Measurements from ENCODE around the gene ANOS1.

ANOS1 gene

DNA sequence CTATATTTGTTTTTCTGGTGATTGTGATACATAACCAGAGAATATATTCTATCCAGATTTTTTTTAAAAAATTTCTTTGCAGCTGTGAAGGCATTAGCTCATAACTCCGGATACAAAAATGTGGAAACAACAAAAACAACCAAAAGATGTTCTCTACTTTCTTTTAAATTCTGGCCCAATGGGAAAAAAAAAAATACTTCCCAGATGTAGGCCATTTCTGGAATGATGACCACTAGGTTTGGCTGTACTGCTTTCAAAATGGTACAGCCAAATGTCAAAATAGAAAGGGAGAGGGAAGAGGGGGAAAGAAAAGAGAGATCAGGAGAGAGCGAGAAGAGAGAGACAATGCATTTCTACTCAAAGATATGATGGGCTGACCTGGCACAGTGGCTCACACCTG lies 14.6 kb downstream of the ANOS1 start:
- no peak for DNase-seq

DNA sequence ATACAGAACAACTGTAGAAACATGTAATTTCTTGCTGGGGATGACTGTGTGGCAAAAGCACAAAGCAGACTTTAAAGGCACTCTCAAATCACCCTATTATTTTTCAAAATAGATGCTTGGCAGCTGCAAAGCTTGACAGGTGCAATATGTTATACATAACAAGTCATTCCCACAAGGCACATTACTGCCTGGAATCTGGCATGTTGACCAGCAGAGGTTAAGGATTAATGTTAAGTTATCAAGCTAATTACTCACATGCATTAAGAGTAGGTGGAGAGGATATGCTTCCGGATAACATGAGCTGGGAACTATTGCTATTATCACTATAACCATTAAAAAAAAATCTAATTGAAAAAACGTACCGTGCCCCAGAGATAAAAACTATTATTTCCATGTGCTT lies 17.8 kb downstream of the ANOS1 start:
- no peak for DNase-seq

DNA sequence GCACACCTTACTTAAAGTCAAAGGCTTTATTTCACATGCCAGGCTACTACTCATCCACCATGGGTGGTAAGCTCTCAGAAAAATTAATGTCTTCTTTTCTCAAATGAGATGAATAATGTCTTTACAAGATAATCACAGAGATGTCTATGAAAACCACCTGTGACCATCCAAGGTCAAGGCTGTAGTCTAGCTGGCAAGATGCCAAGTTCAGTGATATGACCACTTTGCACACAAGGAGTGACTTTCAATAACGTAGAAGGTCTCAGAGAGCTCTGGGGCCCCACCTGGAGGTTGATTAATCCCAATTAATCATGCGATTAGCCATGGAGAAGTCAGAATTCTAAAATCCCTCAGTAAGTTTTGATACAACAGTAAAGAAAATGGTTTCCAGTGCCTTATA lies 20.5 kb downstream of the ANOS1 start:
- no peak for DNase-seq

DNA sequence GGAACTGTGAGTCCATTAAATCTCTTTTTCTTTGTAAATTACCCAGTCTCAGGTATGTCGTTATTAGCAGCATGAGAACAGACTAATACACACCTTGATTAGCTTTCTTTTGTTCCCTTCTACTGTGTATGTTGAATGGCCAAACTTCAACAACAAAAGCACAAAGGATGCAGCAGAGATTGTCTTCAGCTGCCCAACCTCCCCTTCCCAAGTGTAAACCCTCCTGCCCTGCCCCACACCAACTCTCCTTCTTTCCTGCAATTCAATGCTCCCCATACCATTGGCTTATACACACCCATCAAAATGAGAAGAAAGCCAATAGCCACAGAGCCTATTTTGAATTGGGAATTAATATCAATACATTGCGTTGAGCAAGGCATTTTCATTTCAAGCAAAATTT lies 27.8 kb downstream of the ANOS1 start:
- DNase-seq = no peak

DNA sequence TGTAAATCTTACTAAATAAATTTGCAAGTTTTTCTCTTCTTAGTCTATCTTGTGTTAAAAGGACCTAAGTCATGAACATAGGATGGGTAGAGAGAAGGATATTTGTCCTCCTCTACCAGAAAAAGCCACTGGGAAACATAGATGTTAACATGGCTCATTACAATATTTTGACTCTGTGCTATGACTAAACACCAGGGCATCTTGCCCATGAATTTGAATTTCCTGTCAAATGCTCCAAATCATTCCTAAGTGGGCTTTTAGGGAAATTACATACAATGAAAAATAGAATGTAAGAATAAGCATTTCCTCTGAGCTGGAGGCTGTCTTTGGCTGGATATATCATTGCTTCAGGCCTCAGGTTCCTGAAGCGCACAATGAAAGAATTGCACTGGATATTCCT lies 39.1 kb downstream of the ANOS1 start:
- DNase-seq = no peak

DNA sequence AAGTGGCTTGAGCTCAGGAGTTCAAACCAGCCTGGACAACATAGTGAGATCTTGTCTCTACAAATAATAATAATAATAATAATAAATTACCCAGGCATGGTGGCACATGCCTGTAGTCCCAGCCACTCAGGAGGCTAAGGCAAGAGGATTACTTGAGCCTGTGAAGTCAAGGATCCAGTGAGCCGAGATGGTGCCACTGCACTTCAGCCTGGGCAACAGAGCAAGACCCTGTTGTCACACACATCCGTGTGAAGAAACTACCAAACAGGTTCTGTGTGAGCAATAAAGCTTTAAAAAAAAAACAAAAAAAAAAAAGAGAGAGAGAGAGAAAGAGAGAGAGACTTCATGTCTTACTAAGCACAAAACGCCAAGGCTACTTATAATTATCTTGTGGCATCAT lies 42.5 kb downstream of the ANOS1 start:
- no peak for DNase-seq

DNA sequence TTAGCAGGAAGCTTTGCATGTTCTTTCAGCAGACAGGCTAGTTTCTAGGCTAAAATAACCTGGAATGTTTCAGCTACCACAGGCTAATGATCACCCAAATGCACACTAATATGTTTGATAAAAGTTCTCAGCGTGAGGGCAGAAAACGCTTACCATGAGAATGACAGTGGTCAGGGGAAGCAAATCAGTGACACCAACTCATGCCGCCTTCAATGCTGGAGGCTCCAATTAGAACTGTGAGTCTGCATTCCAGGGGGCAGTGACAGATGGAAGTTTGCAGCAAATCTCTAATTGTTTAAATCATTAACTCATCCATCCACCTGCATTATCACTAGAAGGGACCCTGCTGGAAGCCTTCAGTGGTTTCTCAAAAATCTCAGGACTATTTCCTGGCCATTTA lies 43.2 kb downstream of the ANOS1 start:
- DNase-seq = no peak

DNA sequence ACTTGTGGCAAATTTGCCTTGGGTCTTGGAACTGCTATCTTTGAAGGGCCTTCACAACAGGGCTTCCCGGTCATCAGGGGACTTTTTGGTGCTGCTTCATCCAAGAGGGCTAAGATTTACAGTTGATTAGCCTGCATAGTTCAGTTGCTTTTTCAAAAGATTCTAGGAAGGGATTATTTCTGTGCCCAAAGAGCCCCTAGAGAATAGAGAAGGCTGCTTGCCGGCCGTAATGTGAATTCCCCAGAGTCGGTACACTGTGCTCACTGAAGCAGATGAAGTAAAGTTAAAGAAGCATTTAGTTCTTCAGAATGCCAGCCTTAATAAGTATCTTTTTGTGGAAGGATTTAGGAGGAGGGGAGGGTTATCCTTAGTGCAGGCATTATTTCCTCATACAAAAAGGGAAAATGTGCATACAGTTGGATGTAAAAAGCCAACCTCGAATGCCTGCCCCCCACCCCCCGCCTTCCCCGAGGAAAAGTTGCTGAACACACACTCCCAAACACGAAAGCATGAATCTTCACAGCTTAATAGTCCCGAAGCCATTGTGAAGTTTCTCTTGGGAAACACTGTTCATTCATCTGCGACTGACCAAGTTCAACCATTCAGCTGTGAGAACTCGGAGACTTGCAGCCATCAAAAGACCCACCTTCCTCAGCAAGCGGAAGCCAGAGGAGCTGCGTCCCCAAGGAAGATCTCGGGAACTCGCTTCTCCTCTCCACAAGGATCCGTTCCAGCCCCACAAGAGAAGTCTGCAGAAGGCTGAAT lies 47.6 kb downstream of the ANOS1 start:
- no peak for DNase-seq

DNA sequence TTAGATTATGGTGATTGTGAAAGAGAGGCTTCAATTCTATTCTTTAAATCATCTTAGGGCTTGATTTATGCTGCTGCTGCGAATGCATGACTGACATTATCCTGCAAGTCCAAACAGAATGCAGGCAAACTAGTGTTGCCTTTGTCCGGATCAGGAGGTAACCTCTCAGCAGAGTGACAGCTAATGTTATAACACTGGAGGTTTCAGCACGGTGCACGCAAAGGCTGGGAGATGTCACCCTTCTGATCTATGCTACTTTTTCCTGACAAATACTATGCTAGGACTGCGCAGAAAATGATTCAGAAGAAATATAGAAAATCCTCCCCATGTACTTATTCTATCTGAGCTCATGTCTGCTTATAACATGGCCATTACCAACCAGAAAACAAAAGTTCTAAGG lies 48.2 kb downstream of the ANOS1 start:
- DNase-seq = no peak

DNA sequence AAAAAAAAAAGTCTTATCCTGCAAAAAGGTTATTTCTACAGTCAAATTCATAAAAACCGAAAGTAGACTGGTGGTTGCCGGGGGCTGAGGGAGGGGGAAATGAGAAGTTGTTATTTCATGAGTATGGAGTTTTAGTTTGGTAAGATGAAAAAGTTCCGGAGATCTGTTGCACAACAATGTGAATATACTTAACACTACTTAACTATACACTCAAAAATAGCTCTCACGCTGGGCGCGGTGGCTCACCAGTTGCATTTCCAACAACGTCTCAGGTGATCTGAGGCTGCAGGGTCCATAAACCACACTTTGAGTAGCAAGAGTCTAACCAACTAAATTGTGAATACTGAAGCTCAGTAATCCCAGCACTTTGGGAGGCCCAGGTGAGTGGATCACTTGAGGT lies 52.4 kb downstream of the ANOS1 start:
- DNase-seq = no peak

DNA sequence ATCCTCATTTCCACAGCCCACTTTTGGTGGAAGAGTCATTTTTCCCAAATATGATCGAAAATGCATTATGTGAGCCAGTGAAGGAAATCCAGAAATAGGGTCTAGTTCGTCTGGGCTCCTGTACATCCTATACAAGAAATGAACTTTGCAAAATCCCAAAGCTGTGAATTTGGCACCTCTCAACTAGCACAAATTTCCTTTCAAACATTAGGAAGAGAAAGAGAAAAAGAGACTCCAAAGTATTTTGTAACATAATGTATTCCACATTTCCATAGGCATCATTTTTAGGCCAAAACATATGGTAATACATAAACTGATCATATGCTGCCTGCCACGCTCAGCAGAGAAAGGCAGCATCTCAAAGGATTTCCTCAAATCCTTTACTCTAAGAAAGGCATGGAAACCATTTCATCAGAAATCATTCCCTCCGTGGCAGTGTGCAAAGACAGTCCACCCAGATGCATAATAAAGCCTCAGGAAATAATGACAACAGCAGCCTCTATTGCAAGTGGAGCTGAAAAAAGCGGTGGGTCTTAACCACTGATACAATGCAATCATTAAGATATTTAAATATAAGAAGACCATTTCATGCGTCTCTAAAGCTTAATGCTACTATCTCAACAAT lies 56.8 kb downstream of the ANOS1 start:
- no peak for DNase-seq

DNA sequence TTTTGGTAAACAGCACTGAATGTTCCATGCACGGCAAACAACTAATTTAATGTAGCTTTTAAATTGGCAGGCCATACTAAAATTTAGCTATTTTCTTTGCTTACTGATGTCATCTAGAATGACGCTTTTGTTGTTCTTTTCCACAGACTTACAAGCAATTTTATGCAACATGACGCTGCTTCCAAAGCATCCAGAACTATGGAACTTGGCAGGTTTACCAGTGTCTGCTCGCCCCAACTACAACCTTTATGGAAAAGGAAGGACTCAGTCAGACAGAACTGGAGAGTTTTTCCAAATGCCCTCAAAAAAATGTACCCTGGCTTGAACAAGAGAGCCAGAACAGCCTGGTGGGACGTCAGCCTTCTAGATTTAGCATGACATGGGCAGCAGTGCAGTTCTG lies 58.7 kb downstream of the ANOS1 start:
- DNase-seq = no peak

DNA sequence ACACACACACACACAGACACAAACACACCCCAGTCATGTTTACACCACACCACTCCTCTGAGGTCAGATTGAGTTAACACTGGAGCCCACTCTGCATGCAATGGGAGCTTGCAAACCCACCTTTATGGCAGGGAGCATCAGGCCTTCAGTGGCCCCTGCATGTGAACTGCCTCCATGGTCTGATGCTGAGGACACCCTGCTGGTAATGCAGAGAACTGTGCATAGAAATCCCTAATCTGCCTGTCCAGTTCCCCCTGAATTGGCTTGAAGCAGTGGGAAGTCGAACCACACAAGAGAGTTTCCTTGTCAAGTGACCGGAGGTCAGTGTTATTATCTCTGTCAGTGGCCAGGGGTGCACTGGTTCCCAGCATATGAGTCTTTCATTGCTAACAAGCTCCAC lies 59.8 kb downstream of the ANOS1 start:
- no peak for DNase-seq

DNA sequence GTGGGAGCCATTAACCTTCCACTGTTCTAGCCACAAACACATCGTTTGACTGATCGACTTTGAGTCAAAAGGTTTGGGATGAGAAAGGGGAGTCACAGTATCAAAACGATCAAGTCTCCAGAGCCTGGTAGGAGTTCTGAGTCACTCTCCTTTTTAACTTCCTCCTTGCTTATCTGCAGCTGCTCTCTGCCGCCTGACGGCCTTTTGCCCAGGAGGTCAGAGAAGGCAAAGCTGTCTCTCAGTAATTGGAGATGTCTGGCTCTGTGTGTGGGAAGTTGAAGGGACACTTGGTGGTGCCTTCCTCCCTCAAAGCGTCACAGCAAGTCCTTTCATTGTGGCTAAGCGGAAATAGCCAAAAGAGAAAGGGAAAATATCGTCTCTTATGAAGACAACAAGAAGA lies 63.1 kb downstream of the ANOS1 start:
- no peak for DNase-seq

DNA sequence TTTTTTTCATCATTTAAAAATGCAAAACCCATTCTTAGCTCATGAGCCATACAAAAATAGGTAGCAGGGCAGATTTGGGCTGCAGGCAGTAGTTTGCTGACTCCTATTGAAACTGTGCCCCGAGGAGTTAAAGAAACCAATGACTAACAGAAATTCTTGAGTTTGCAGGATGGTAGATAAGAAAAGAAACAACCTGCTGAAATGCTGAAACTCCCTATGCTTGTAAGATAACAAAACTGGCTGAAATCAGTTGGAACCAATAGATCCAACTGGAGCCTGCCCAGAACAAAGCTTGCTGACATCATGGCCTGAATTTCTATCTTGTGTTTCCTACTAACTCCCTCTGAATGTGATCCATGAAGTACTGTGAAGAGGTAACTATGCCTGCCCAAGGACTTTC lies 68.6 kb downstream of the ANOS1 start:
- DNase-seq = no peak

DNA sequence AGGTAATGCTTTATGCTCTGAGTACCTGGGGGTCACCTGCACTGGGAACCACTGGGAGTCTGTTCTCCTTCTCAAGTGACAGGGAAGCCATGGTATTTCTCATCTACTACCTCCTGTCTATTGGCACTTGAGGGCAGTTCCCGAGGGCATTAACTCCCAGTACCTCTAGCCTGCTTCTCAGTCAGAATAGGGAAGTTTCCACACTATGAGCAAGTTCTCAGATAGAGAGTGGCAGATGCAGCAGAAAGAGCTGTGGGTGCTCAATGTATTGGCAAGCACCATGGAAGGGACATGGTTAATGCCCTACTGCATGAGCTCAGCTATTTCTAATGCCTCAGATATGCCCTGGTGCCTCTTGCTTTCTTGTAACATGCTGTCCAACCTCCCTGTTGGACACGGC lies 74.1 kb downstream of the ANOS1 start:
- no peak for DNase-seq

DNA sequence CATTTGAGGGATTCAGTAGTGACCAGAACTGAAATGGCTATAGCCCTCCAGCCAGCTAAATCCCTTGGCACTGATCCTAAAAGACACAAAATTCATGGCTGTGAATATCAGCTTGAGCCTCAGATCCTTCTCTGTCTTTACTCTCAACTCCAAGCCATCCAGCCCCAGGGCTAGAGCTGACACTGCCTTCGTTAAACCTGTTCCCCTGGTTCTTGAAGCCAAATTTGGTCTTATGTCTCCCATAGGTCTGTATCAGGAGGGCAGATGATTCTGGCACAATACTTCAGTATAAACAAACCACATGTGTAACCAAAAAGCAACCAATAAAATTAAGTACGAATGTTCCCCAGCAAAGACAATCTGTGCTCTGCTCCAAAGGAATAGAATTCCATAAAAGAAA lies 78.0 kb downstream of the ANOS1 start:
- no peak for DNase-seq

DNA sequence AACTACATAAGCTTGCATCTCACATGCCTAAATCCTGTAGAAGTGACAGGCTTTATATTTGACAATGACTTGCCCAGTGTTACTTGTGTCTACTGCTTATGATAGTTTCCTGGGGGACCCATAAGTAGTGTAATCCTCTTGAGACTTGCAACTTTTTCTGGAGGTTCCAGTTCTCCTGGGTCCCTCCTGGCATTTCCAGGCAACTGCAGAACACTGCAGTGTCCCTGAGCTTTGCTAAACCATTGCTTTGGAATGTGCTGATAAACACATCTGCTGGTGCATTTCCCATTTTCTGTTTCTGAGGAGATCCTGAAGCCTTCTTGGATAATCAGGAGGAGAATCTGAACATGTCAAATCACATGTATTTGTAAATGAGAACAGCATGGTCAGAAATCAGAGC lies 82.0 kb downstream of the ANOS1 start:
- DNase-seq = no peak

DNA sequence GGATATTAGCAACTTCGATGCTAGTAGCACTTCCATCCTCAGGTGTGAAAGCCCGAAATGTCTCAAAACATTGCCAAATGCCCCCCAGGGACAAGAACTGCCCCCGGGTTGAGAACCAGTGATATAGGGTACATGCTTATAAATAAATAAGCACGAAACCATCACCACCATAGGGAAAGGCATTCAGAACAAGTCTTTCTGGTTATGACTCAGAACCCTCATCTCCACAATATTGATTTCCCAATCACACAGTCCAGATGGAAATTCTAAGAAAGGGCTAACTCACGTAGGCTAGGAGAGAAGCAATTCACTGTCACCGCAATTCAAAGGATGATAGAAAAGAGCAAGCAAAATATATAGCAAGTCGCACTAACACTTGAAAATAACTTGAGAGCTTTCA lies 84.8 kb downstream of the ANOS1 start:
- DNase-seq = no peak

DNA sequence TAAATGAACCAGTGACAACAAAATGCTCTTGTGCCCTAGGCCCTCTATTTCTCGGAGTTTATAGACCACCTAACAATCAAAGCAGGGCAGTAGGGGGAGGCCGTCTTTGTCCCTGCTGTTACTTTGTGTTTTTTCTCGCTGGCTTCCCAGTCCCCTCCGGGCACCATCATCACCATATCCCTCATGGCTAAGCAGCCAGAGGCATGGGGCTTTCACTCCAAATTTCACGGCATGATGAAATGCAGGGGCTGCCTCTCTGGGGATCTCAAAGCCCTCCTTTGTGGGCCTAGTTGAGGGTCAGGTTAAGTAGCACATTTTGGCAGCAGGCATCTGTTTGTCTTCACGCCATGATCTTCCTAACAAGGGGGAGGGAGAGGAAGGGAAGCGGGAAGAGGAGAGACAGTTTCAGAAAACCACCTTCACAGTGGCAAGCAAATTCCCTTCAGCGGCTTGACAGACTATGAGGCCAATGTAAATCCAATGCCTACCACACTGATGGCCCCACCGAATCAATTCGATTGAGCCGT lies 91.9 kb downstream of the ANOS1 start:
- no peak for DNase-seq

DNA sequence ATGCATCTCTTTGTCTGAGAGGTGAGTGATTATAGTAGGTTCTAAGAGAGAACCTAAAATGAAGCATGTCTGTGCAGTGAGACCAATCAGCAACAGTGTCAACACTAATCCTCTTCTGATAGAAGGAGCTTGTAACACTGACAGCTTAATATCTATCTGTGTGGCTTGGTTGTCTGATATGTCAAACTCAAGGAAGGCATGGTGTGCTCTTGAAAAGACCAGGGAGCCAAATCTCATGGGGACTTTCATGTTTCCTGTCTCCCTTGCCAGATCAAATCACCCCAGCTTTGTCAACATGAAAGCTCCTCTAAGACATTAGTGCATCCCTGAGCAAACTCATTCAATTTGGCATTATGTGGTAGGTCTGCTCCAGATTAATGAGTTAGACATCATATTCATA lies 95.4 kb downstream of the ANOS1 start:
- no peak for DNase-seq

DNA sequence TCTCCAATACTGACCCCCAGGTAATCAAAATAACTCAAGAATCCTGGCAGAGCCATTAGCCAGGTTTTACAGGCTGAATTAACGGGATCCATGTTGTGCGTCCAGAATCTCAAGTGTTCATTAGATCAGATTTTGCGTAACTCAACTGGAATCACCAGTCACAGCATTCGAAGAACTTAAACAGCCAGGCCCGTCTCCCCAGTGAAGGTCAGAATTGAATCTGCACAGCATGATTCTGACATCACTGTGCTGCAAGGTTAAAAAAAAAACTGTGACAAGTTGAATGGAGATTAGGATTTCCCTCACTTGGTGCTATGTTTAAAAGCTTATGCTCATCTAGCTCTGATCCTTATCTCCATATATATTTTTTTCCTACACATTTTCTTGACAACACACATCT lies 96.1 kb downstream of the ANOS1 start:
- no peak for DNase-seq

DNA sequence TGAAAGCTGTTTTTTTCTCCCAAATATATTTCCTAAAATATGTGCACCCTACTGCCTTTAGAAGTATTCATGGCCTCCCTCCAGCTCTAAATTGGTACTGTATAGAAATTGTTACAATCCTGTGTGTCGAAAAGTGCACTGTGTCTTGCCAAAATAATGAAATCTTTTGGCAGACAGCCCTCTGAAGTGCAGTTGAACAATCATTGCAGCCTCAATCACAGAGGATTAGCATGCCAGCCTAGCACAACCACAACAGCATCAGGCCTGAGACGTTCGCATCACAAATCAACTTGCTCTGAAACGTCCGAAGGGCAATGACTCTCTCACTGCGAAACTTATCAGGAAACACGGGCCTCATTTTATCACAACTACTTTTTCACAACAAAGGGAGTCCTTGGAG lies 99.0 kb downstream of the ANOS1 start:
- DNase-seq = no peak

DNA sequence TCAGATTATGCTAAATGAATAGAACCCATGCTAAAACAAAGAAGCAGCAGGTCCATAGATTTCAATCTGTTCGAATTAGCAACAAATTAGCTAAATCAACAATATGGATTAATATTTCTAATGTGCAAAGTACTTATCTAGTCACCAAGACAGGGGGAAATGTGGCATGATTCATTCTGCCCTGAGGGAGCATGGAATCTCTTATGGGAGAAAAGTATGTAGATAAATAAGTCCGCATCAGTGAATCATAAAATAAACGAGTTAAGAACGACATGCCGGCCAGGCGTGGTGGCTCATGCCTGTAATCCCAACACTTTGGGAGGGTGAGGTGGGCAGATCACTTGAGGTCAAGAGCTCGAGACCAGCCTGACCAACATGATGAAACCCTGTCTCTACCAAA lies 102.1 kb downstream of the ANOS1 start:
- DNase-seq = no peak

DNA sequence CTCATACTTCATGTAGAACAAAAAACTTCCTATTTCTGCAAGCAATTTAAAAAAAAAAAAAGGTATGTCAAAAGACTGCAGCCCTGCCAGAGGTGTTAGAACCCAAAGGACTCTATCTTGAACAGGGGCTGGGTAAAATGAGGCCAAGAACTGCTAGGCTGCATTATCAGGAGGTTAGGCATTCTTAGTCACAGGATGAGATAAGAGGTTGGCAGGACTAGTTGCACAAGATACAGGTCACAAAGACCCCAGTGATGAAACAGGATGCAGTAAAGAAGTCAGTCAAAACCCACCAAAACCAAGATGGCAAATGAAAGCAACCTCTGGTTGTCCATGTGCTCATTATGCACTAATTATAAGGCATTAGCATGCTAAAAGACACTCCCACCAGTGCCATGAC lies 104.1 kb downstream of the ANOS1 start:
- DNase-seq = no peak
